Fibroblast of lung (primary cell): ENCODE results near the gene SMC1A. TPM values are rescaled to one million over a fixed set of nuclear protein-coding genes. Genes with fewer than 3 reads are reported as not detected.
"Not testable (repeated sequence)": the region's sequence is repeated elsewhere in the genome, so short reads cannot be mapped to it uniquely, and the experiment has no call there.

Experiments used
- DNase-seq, 2 donors: peaks; one replicate each; pipeline versions ENCODE4 v3.0.0 to v3.0.0-alpha.2; 2010; ENCODE audit warnings: low read depth in 2 of 2
- H2AFZ ChIP-seq: 2 replicates; pipeline ENCODE4 v1.5.1; 2012; ENCODE audit warnings: low read length, control low read depth, inconsistent platforms
- H3K27ac ChIP-seq: 2 replicates; pipeline ENCODE4 v1.5.1; 2011; ENCODE audit warnings: low read length, control low read depth; ENCODE audit not compliant: insufficient read depth
- H3K27me3 ChIP-seq: 2 replicates; pipeline ENCODE4 v1.5.1; 2011; ENCODE audit warnings: mild to moderate bottlenecking, low read length; ENCODE audit not compliant: control insufficient read depth, insufficient read depth
- H3K36me3 ChIP-seq: 2 replicates; pipeline ENCODE4 v1.5.1; 2011; ENCODE audit warnings: low read length; ENCODE audit not compliant: control insufficient read depth, insufficient read depth
- H3K4me1 ChIP-seq: 2 replicates; pipeline ENCODE4 v1.5.1; 2011; ENCODE audit warnings: low read length; ENCODE audit not compliant: control insufficient read depth, insufficient read depth; ENCODE audit errors: extremely low read depth
- H3K4me2 ChIP-seq: 2 replicates; pipeline ENCODE4 v1.5.1; 2011; ENCODE audit warnings: low read length, control low read depth; ENCODE audit not compliant: insufficient read depth; ENCODE audit errors: extremely low read depth
- H3K4me3 ChIP-seq, 4 experiments: fragments of 200-600 bp in 1 of 4; sonication (generic) in 1 of 4; replicated peaks in 1 of 4; 2 replicates each; pipeline ENCODE4 v1.5.1; 2011 to 2016; ENCODE audit warnings: low read length in 4 of 4, low read depth in 3 of 4, mild to moderate bottlenecking in 3 of 4, control low read depth in 2 of 4, inconsistent platforms in 1 of 4, mixed read lengths in 1 of 4; ENCODE audit not compliant: insufficient read depth in 1 of 4; ENCODE audit errors: control extremely low read depth in 1 of 4
- H3K79me2 ChIP-seq: 2 replicates; pipeline ENCODE4 v1.5.1; 2012; ENCODE audit warnings: mild to moderate bottlenecking, low read length, inconsistent platforms; ENCODE audit not compliant: control insufficient read depth, insufficient read depth
- H3K9ac ChIP-seq: 2 replicates; pipeline ENCODE4 v1.5.1; 2011; ENCODE audit warnings: mild to moderate bottlenecking, low read length, control low read depth; ENCODE audit not compliant: insufficient read depth
- H3K9me3 ChIP-seq: 2 replicates; pipeline ENCODE4 v1.5.1; 2012; ENCODE audit warnings: low read depth, low read length; ENCODE audit not compliant: control insufficient read depth, insufficient read depth
- H4K20me1 ChIP-seq: 2 replicates; pipeline ENCODE4 v1.5.1; 2011; ENCODE audit warnings: low read length; ENCODE audit not compliant: control insufficient read depth, insufficient read depth; ENCODE audit errors: extremely low read depth
- EZH2 ChIP-seq: IDR thresholded peaks from 2 replicates; pipeline ENCODE4 v1.5.1; 2012; ENCODE audit warnings: low read length, control low read depth, mild to moderate bottlenecking; ENCODE audit errors: missing control alignments
- polyA plus RNA-seq, 2 donors: library from polyadenylated mRNA; depleted of rRNA in 1 of 2; stranded (reverse) in 1 of 2; unstranded in 1 of 2; fragments of >200 nt; gene quantifications; 2 replicates each; pipeline ENCODE4 v1.2.1, GENCODE V29; 2011 to 2012; ENCODE audit warnings: missing spikeins in 1 of 2
- total RNA-seq: library from RNA; depleted of rRNA; stranded (reverse); fragments of >200 nt; gene quantifications from 2 replicates; pipeline ENCODE4 v1.2.1, GENCODE V29; 2014
- TF ChIP-seq, protein P1 (sequence below), 2 donors: IDR thresholded peaks in 1 of 2; conservative IDR thresholded peaks in 1 of 2; 1 replicate in 1 of 2; 2 replicates in 1 of 2; pipeline ENCODE4 v1.5.1; 2011 to 2012; ENCODE audit warnings: low read length in 2 of 2, control low read depth in 1 of 2, inconsistent platforms in 1 of 2, low read depth in 1 of 2, mild to moderate bottlenecking in 1 of 2

Gene SMC1A
- total and polyA plus RNA-seq, 2 donors (not counting 1 experiment from before 2014, with no cell fraction given), result 9.6 to 23.5 TPM

DNA sequence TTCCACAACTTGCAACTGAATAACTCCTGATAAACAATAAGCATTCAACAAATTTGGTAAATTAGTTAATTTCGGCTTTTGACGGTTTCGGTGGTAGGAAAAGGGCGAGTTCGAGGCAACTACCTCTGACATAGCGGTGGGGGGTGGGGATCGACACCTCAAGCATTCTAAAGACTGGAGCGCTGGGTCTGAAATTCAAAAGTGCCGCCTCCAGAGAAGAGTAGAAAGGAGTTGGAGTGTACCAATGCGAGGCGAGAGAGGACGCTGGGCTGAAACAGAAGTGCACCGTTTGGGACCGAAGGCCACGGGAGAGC, 725 bp downstream of the SMC1A start:
- H3K79me2 ChIP-seq, result peaks cover 47% of the 10 kb centered on the region
- peak overlapping the region; percentile 87 for H3K4me2 ChIP-seq

DNA sequence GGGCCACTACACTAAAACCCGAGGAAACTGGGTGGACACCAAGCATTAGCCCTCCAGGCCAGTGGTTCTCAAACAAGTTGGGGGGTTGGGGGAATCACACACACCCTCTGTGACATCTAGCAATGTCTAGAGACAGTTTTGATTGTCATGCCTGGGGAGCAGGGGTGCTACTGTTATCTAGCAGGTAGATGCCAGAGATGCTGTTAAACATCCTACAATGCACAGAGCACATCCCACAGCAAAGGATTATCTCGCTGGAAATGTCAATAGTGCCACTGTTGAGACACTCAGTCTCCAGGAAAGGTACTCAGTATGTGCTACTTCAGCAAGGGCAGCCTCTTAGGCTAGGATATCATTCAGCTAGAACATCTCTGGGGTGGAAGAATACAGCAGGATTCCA, 1.3 kb downstream of the SMC1A start:
- Histone ChIP-seq H3K4me1 (peaks cover 4% of the 10 kb centered on the region), H3K4me3 (peak overlapping the region; percentile 71 to 96 (median 84)), H3K36me3 (no peaks in the 10 kb centered on the region), H3K27ac (no peak overlapping the region), H3K4me2 (peak overlapping the region; percentile 87), H3K27me3 (no peaks in the 10 kb centered on the region), H3K79me2 (peaks cover 52% of the 10 kb centered on the region), H2AFZ (no peak overlapping the region), H3K9ac (peak overlapping the region; percentile 94), H4K20me1 (no peaks in the 10 kb centered on the region), H3K9me3 (no peaks in the 10 kb centered on the region)
- TF ChIP-seq EZH2, result no peak
- TF ChIP-seq, protein P1, sequence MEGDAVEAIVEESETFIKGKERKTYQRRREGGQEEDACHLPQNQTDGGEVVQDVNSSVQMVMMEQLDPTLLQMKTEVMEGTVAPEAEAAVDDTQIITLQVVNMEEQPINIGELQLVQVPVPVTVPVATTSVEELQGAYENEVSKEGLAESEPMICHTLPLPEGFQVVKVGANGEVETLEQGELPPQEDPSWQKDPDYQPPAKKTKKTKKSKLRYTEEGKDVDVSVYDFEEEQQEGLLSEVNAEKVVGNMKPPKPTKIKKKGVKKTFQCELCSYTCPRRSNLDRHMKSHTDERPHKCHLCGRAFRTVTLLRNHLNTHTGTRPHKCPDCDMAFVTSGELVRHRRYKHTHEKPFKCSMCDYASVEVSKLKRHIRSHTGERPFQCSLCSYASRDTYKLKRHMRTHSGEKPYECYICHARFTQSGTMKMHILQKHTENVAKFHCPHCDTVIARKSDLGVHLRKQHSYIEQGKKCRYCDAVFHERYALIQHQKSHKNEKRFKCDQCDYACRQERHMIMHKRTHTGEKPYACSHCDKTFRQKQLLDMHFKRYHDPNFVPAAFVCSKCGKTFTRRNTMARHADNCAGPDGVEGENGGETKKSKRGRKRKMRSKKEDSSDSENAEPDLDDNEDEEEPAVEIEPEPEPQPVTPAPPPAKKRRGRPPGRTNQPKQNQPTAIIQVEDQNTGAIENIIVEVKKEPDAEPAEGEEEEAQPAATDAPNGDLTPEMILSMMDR (conservative IDR thresholded peaks at IDR 0.05 in 1 of 2, IDR thresholded peaks at IDR 0.05 in 1 of 2; ENCODE audit: low read depth in 1 of 2, low read length in 2 of 2), result no peak
- DNase-seq, result no peak

More for the DNA sequence above, 725 bp downstream of the SMC1A start:
- Histone ChIP-seq H3K9me3 (no peaks in the 10 kb centered on the region), H3K27ac (peak overlapping the region; percentile 98), H3K27me3 (no peaks in the 10 kb centered on the region), H3K4me3 (peak overlapping the region; percentile 71 to 96 (median 84)), H4K20me1 (no peaks in the 10 kb centered on the region), H3K4me1 (peaks cover 4% of the 10 kb centered on the region), H3K9ac (peak overlapping the region; percentile 94), H3K36me3 (no peaks in the 10 kb centered on the region), H2AFZ (peak overlapping the region; percentile 21)
- no peak for DNase-seq
- TF ChIP-seq EZH2, result no peak
- TF ChIP-seq, protein P1 (conservative IDR thresholded peaks at IDR 0.05 in 1 of 2, IDR thresholded peaks at IDR 0.05 in 1 of 2; ENCODE audit: low read depth in 1 of 2, low read length in 2 of 2), result no peak

DNA sequence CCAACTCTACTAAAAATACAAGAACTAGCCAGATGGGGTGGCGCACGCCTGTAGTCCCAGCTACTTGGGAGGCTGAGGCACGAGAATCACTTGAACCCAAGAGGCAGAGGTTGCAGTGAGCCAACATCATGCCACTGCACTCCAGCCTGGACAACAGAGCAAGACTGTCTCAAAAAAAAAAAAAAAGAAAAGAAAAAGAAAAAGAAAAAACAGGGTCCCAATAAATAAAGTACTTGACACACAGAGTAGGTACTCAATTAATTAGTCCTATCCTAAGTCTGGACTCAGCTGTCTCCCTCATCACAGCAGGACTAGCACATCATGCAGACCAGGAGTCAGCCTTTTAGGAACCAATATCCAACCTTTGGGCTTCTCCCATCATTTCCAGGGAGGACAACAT, 2.1 kb downstream of the SMC1A start:
- not testable (repeated sequence) for DNase-seq, H3K36me3 ChIP-seq, H3K27me3 ChIP-seq, H4K20me1 ChIP-seq, H3K4me1 ChIP-seq, H3K9me3 ChIP-seq, H3K9ac ChIP-seq, H2AFZ ChIP-seq, H3K27ac ChIP-seq
- Histone ChIP-seq H3K79me2 (peaks cover 52% of the 10 kb centered on the region), H3K4me3 (peak overlapping the region in 1 of 4 experiments; percentile 96), H3K4me2 (peak overlapping the region; percentile 87)
